Activated gamma-delta T cell (primary cell): ENCODE data around the gene PTK7.
A peak's percentile ranks its signal among the peaks of the same experiment; 100 is the strongest.

Source experiments
- DNase-seq: peaks from one replicate; lab custom pipeline; 2025; lab: John Stamatoyannopoulos, UW

The PTK7 gene

DNA sequence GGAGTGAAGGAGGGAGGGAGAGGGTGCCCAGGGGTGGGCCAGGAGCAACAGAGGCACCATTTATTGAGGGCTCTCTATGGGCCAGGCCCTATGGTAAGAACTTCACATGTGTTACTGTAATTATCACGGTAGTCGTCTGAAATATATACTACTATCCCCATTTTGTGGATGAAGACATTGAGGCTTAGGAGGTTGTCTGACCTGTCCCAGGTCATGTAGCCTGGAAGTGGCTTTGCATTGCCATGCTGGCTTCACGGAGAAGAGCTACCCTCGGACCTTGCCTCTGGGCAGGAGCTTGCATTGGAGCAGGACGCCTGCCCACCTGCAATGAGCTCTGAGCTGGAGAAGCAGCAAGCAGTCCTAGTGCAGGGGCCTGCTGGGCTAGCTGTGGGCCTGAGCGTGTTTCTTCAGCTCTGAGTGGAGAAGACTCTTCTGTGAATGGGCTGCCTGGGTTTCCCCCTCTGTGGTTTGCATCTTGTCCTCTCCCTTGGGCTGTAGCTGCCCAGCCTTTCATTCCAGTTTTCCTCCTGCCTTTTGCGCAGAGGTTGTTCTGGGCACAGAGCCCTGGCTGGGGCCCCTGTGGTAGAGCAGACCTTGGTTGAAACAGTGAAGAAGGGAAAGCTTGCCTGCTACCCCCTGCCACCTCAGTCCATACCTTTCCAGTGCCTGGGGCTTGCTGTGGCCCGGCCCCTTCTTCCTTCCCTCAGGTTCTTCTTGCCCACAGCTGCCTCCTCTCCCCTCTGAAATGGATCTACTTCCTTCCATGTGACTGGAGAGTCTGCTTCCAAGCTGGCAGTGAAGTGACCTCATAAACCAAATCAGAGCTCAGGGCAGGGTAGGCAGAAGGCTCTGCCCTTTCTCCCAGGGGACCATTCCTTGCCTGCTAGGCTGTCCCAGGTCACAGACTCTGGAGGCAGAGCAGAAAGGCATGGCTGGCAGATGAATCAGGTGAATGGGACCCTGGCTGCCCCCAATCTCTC lies 70.9 kb downstream of the PTK7 start:
- no peak for DNase-seq

DNA sequence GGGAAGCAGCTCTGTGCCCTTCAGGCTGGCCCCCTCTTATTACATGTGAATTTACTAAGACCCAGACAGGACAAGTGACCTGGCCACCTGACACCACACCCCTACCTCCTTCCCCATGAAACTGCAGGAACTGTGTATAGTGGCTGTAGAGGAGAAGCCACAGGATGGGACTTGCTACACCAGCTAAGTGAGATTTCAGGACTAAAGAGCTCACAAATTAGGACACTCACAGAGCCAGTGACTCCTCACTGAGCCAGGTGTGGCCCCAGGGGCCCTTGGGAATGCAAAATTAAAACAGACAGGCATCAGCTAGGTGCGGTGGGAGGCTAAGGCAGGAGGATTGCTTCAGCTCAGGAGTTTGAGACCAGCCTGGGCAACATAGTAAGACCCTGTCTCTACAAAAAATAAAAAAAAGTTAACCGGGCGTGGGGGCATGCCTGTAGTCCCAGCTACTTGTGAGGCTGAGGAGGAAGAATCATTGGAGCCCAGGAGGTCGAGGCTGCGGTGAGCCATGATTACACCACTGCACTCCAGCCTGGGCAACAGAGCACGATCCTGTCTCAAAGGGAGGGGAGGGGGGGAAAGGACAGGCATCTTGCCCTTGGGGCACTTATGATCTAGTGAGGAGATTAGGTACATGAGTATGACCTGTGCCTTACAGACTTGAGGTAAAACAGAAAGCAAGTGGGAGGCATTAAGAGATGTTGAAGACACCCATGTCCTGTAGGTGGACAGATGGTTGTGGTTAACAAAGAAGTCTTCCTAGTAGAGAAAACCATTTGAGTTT lies 71.8 kb downstream of the PTK7 start:
- no peak for DNase-seq

DNA sequence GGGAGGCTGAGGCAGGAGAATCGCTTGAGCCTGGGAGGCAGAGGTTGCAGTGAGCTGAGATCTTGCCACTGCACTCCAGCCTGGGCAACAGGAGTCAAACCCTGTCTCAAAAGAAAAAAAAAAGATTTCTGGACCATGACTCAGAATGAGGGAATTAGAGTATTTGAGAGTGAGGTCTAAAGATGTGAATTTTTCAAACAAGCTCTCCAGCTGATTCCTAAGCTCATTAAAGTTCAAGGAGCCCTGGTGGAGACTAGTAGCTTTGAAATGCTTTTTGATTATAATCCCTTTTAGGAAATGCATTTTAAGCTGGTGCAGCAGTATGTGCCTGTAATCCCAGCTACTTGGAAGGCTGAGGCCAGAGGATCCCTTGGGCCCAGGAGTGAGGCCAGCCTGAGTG lies 73.2 kb downstream of the PTK7 start:
- DNase-seq: no peak

DNA sequence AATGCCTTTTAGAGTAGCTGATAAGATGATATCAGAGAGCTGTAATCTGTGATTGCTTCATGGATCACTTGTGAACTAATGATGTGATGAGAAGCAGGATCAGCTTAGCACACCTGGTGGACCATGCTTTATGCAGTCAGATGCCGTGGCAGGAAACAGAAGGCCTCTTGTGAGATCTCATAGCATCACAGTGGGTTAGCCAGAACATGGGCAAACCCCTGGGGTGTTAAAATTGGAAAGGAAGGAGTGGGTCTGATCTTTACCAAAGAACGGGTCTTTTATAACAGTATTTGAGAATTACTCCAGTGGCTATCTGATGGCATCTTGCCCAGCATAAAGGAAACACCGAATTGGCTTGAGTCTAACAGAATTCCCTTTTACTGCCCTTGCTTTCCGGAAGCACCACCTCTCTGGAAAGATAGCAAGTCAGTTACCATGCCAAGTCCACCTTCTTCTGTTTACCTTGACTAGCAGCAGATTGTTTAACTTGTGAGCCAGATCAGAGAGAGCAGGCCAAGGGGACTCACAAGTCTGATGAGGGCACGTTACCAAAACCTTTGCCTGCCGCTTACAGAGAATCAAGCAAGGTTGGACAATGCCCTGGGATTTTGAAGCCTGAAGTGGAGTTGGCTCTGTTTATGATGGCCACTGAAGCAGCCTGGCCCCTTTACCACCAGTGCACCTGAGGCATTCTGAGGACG lies 74.1 kb downstream of the PTK7 start:
- no peak for DNase-seq

DNA sequence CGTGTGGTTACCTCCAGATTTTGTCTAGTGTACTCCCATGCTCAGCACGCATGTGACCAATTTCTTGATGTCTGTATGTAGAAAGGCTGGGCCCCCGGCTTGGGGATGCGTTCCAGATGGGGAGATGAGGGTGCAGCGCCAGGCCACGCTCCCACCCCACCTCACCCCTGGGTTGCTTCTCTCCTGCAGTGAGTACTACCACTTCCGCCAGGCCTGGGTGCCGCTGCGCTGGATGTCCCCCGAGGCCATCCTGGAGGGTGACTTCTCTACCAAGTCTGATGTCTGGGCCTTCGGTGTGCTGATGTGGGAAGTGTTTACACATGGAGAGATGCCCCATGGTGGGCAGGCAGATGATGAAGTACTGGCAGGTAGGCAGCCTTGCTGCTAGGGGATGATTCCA lies 83.5 kb downstream of the PTK7 start:
- DNase-seq: no peak

DNA sequence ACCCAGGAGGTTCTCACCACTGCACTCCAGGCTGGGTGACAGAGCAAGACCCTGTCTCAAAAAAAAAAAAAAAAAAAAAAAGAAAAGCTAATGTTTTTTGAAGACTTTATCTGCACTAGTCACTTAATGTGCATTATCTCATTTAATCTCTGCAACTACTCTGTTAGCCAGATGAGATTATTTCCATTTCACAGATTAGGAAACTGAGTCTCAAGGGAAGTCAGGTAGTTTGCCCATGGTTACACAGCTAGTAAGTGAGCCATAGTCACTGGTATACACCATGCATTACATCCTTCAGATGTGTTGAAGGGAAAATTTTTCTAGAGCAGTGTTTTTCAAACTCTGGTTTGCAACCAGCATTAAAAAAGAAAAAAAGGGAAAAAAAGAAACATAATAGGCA lies 87.8 kb downstream of the PTK7 start:
- DNase-seq: no peak

DNA sequence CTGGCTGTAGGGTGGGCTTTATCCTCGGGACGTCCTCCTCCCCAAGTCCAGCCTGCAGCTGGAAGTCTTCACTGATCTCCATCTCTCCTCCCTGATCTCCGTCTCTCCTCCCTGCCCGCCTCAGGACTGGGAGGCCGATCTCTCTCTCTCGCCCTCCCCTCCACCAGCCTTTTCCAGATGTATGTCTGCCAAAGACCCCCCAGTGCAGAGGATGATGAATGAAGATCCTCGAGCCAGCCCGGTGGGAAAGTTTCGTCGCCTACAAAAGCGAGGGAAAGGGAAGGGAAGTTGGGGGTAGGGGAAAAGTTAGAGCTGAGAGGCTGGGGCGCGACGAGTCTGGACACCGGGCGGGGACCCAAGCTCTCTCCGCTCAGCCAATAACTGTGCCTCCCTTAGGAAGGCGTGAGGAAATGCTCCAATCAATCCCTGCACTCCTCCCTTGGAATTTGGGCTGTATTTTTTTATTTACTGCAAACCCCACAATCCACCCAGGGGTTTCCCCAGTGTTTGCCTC lies 94.4 kb downstream of the PTK7 start:
- DNase-seq: no peak

DNA sequence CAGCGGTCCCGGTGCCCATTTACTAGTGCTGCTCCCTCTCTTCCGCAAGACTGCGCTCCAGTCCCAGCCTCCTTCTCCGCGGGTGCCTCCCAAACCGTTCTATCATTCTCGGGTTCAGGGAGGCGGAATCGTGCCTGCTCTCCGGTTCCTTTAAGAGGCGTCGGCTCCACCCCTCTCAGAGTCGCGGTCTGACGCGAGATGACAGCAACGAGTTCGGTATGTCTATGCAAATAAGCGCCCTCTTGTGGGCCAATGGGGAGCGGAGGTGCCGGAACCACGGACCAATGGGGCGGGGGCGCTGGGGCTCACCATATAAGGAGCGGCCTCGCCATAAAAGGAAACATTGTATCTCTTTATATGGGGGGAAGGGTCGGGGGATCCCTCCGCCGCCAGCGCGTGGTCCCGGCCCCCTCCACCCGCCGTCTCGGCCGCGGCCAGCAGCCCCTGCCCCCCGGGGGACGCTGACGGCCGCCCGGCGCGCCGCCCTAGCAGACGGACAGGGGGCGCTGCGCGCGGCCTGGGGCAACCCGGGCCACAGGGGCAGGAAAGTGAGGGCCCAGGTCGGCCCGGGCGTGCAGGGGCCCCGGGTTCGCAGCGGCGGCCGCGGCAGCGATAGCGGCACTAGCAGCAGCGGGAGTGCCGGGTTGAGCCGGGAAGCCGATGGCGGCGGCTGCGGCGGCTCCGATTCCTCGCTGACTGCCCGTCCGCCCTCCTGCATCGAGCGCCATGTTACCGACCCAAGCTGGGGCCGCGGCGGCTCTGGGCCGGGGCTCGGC lies 95.0 kb downstream of the PTK7 start, which contains the start of gene SRF:
TSS of gene SRF (plus strand) at position 339 of the 776 bp plus-strand sequence. CDS start at position 727, 388 bp downstream.
- DNase-seq: peak; percentile 90

DNA sequence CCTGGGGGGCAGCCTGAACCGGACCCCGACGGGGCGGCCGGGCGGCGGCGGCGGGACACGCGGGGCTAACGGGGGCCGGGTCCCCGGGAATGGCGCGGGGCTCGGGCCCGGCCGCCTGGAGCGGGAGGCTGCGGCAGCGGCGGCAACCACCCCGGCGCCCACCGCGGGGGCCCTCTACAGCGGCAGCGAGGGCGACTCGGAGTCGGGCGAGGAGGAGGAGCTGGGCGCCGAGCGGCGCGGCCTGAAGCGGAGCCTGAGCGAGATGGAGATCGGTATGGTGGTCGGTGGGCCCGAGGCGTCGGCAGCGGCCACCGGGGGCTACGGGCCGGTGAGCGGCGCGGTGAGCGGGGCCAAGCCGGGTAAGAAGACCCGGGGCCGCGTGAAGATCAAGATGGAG lies 95.6 kb downstream of the PTK7 start:
- DNase-seq: peak; percentile 43

DNA sequence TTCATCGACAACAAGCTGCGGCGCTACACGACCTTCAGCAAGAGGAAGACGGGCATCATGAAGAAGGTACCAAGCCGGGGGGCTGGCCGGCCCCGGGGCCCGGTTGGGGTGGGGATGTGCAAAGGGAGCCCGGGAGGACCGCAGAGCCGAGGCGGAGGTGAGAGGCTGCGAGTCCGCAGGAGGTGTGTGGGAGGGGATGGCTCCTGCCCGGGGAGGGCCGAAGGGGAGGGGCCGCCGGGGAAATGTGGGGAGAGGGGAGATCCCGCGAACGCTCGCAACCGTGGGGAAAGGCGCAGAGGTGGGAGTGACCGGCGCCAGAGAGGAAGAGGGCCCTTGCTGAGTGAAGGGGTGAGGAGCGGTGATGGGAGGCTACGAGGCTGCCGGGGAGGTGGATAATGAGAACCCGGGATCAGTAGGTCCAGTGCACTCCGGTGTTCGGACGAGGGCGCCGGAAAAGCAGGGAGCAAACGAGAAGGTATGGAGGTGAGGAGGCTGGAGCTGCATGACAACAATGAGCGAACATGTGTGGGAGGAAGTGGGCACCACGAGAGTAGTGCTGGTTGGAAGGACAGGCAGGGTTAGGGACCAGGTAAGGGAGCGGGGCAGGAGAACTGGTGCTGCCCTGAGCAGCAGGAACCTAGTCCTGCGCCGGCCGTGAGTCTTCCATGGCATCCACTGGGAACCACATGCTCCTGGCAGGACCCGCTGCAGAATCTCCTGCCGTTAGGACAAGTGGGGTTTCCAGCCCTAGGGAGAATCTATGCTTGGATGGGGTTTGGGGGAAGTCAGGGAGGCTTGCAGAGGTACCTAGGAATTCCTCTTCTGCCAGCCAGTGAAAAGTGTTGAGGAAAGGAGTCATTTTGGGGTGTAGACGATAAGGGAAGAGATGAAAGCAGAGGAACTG lies 96.2 kb downstream of the PTK7 start:
- DNase-seq: peak; percentile 34

DNA sequence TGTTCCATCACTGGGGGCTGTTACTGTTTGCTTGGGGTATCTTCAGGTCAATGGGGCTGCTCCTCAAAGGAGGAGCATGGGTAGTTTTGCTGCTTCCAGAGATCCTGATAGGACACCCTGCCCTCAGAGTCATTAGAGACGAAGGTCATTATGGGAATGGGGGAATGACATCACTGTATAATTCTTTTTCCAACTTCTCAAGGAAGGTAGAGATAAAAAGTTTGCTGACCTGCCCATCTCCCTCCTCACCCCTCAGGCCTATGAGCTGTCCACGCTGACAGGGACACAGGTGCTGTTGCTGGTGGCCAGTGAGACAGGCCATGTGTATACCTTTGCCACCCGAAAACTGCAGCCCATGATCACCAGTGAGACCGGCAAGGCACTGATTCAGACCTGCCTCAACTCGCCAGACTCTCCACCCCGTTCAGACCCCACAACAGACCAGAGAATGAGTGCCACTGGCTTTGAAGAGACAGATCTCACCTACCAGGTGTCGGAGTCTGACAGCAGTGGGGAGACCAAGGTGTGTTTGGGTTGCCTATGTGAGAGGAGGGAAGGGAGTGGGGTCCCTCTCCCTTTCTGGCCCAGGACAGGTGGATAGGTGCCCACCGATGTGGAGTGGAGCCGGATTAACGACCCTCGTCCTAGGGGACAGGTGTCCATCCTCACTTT lies 97.6 kb downstream of the PTK7 start:
- no peak for DNase-seq

DNA sequence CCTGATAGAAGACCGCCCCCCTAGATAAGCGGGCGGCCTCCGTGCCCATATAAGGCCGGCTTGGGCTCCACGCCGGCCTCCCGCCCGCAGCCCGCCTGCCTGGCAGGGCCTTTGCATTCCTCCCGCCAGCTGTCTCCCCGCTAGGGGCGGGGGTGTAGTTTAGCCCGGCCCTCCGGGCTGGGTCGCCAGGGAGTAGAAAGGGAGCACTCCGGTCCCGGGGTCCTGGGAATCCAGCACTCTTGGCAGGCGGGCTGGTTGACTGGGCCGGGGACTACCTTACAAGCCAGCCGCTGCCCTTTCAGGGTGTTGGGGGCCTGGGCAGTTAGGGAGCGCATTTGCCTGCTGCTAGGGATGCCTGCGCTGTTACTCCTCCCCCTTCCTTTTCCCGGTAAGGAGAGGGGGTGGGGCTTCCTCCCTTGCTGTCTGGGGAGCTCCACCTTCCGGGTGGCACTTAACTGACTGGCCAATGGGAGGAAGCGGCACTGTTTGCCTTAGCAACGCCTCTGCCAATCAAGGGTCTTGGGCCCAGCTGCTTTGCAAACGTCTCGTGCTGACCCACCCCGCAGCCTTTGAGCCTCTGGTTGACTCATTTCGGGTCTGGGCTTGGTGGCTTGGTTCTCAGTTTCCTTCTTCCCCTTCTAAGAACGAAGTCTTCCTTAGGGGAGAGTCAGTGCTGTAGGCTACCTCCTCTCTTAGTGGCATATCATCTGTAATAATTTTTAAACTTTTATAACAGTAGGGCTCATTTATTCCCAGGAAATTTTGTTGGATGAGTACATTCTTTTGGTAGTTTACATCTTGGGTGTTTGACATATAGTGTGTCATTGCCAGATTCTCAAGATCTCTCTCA lies 98.4 kb downstream of the PTK7 start:
- DNase-seq: peak; percentile 40

DNA sequence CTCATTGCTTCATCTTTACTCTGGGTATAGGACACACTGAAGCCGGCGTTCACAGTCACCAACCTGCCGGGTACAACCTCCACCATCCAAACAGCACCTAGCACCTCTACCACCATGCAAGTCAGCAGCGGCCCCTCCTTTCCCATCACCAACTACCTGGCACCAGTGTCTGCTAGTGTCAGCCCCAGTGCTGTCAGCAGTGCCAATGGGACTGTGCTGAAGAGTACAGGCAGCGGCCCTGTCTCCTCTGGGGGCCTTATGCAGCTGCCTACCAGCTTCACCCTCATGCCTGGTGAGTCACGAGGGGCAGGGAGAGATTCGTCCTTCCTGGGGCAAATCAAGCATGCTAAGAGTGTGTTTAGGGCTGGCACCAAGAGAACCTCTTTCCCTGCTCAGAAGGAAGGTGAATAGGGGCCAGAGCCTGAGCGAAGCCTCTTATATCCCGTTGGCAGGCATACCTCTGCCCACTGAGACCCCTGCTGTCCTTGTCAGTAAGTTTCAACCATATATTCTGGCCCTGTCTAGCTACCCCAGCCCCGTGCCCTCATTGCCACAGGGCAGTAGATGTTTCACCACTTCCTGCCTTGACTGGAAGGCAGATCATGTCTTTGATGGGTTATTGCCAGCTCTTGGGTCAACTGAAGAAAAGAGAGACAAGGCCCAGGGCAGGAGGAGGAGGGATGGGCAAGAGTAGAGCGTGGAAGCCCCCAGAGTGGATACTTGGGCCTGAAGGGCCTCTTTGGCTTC lies 99.7 kb downstream of the PTK7 start:
- no peak for DNase-seq

DNA sequence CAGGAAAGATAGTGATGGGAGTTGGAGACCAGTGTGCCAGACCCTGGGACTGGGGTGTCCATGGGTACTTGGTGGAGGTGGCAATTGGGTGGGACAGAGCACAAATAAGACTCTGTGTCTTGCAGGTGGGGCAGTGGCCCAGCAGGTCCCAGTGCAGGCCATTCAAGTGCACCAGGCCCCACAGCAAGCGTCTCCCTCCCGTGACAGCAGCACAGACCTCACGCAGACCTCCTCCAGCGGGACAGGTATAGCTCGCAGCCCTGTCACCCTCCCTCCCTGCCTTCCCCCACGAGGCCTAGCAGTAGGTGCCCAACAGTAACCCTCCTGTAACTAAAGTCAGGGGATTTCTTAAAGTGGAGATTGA lies 100.3 kb downstream of the PTK7 start:
- DNase-seq: no peak

DNA sequence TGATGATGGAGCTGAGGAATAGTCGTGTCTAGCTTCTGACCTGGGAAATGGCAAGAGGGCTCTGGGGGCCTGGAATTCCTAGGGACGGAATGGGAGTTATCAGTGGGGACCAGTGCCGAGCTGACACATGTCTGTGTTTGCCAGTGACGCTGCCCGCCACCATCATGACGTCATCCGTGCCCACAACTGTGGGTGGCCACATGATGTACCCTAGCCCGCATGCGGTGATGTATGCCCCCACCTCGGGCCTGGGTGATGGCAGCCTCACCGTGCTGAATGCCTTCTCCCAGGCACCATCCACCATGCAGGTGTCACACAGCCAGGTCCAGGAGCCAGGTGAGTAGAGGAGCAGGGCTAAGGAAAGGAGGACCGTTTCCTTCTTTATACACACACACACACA lies 102.0 kb downstream of the PTK7 start:
- DNase-seq: no peak

DNA sequence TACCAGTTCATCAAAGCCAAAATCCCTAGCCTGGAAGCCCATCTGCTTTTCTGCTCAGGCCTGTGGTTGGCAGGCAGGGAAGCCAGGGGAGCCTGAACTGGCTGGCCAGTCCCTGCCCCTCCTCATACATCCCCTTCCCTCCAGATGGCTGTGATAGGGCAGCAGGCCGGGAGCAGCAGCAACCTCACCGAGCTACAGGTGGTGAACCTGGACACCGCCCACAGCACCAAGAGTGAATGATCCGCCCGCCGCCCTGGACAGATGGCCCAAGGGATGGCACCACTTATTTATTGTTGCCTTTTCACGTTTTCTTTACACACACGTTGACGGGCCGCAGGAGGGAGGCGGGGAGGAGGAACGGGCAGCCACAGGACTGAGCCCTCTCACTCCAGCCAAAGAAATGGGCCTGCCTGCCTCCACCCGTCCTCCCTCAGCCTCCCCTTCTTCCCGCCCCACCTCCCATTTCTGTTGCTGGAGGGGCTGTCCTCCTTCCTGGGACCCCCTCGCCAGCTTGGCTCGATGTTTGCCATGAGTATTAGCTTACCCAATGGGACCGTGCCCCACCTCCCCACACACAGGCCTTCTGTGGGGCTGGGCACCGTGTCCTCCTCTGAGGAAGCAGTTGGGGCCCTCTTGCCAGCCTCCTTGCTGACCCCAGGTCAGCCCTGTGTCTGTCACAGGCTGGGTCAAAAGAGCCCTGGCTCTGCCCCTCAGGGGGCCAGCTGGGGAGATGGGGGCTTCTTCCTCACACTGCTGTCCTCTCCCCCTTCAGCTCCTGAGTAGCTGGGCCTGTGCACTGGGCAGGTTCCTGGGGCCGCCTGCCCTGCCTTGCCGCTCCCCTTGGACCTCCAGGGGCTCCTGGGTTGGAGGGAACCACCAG lies 103.1 kb downstream of the PTK7 start:
- DNase-seq: no peak

DNA sequence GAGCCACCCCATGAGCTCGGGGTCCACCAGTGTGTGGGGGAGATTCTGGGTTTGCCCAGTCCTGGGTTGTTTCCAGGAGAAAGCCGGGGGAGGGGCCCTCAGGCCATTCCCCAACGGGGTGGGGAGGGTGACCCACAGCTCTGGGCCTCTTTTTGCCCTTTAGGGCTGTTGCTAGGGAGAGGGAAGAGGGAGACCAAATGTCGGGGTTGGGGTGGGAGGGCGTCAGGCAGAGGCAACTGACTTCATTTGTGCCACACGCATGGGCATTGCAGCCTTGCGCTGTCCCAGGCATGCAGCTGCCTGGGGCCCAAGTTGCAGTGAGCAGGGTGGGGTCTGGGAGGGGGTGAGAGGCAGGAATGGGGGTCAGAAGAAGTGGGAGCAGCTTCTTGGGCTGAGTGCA lies 103.9 kb downstream of the PTK7 start:
- DNase-seq: no peak
